IMR-90 (cell line): Measurements from ENCODE around the gene GLB1L. TPM values are rescaled to one million over a fixed set of nuclear protein-coding genes. Genes with fewer than 3 reads are reported as not detected.

Experiments used
- ATAC-seq: fragments of 200-7000 bp; cut with Tn5 transposase; 2 replicates; pipeline ENCODE4 v1.9.1; 2020; ENCODE audit warnings: low read depth, mild to moderate bottlenecking, moderate library complexity
- BruUV-seq: library from RNA; stranded (reverse); fragments of 400-500 nt; replicated peaks from 2 replicates; lab custom pipeline; 2021; lab: Mats Ljungman, UMichigan
- CTCF ChIA-PET: fragments of 300-600 bp; formaldehyde crosslinking; extraction: SDS; loops from one replicate; lab custom pipeline; 2021; ENCODE audit warnings: antibody characterized with exemption; lab: Yijun Ruan, JAX
- POLR2A ChIA-PET: fragments of 300-600 bp; sonication (Branson Sonifier 250); formaldehyde crosslinking; loops from one replicate; lab custom pipeline; 2022; ENCODE audit warnings: antibody characterized with exemption; ENCODE audit not compliant: unreplicated experiment; lab: Charles Lee
- DNase-seq: peaks from one replicate; pipeline ENCODE4 v3.0.0; 2013
- H2AFZ ChIP-seq: replicated peaks from 2 replicates; pipeline ENCODE3; 2013; ENCODE audit warnings: low read length, mild to moderate bottlenecking; ENCODE audit not compliant: poor library complexity
- H2AK5ac ChIP-seq: 2 replicates; pipeline ENCODE4 v1.6.1; 2013; ENCODE audit warnings: low read depth, low read length, inconsistent platforms
- H2AK9ac ChIP-seq: replicated peaks from 2 replicates; pipeline ENCODE3; 2013; ENCODE audit warnings: mild to moderate bottlenecking, low read depth, low read length, moderate library complexity; ENCODE audit not compliant: poor library complexity
- H2BK120ac ChIP-seq: 2 replicates; pipeline ENCODE4 v1.6.1; 2013; ENCODE audit warnings: low read depth, low read length, inconsistent platforms
- H2BK15ac ChIP-seq: 3 replicates; pipeline ENCODE4 v1.6.1; 2013; ENCODE audit warnings: low read depth, low read length, inconsistent platforms
- H2BK20ac ChIP-seq: 2 replicates; pipeline ENCODE4 v1.6.1; 2013; ENCODE audit warnings: low read depth, mild to moderate bottlenecking, inconsistent platforms, low read length, moderate library complexity
- H2BK5ac ChIP-seq: 2 replicates; pipeline ENCODE4 v1.6.1; 2013; ENCODE audit warnings: mild to moderate bottlenecking, low read depth, low read length, inconsistent platforms; ENCODE audit not compliant: poor library complexity, severe bottlenecking
- H3K14ac ChIP-seq: replicated peaks from 2 replicates; pipeline ENCODE4 v1.6.1; 2013; ENCODE audit warnings: low read depth, low read length, inconsistent platforms
- H3K18ac ChIP-seq: 2 replicates; pipeline ENCODE4 v1.6.1; 2013; ENCODE audit warnings: low read depth, low read length, control low read depth
- H3K23ac ChIP-seq: 2 replicates; pipeline ENCODE4 v1.6.1; 2013; ENCODE audit warnings: low read depth, low read length, inconsistent platforms
- H3K27ac ChIP-seq: 2 replicates; pipeline ENCODE4 v1.5.1; 2013; ENCODE audit warnings: mild to moderate bottlenecking, control low read depth, low read length; ENCODE audit not compliant: insufficient read depth
- H3K27me3 ChIP-seq: 2 replicates; pipeline ENCODE4 v1.6.1; 2013; ENCODE audit warnings: low read length; ENCODE audit not compliant: control insufficient read depth, insufficient read depth
- H3K36me3 ChIP-seq: 2 replicates; pipeline ENCODE4 v1.6.1; 2013; ENCODE audit warnings: low read length, mixed read lengths; ENCODE audit not compliant: control insufficient read depth, insufficient read depth
- H3K4ac ChIP-seq: 2 replicates; pipeline ENCODE4 v1.6.1; 2013; ENCODE audit warnings: low read depth, low read length, inconsistent platforms
- H3K4me1 ChIP-seq: 2 replicates; pipeline ENCODE4 v1.6.1; 2013; ENCODE audit warnings: low read length, mixed read lengths; ENCODE audit not compliant: control insufficient read depth, insufficient read depth
- H3K4me2 ChIP-seq: 2 replicates; pipeline ENCODE4 v1.6.1; 2013; ENCODE audit warnings: low read depth, mild to moderate bottlenecking, control low read depth, low read length, moderate library complexity
- H3K4me3 ChIP-seq: 2 replicates; pipeline ENCODE4 v1.5.1; 2013; ENCODE audit warnings: low read depth, mild to moderate bottlenecking, control low read depth, low read length, moderate library complexity; ENCODE audit not compliant: insufficient read depth
- H3K56ac ChIP-seq: 2 replicates; pipeline ENCODE4 v1.6.1; 2013; ENCODE audit warnings: low read length, inconsistent platforms; ENCODE audit not compliant: insufficient read depth; ENCODE audit errors: extremely low read depth
- H3K79me1 ChIP-seq, 2 experiments: 2 replicates each; pipeline ENCODE4 v1.6.1; 2013; ENCODE audit warnings: low read length in 2 of 2, inconsistent platforms in 1 of 2, low read depth in 1 of 2
- H3K9ac ChIP-seq: 2 replicates; pipeline ENCODE4 v1.6.1; 2013; ENCODE audit warnings: low read depth, low read length, control low read depth
- H3K9me1 ChIP-seq: 2 replicates; pipeline ENCODE4 v1.6.1; 2013; ENCODE audit warnings: low read length, inconsistent platforms; ENCODE audit not compliant: insufficient read depth
- H3K9me3 ChIP-seq: 2 replicates; pipeline ENCODE4 v1.6.1; 2013; ENCODE audit warnings: low read length; ENCODE audit not compliant: control insufficient read depth, insufficient read depth
- H4K20me1 ChIP-seq: 2 replicates; pipeline ENCODE4 v1.6.1; 2013; ENCODE audit warnings: low read length, inconsistent platforms; ENCODE audit not compliant: insufficient read depth
- H4K5ac ChIP-seq: 2 replicates; pipeline ENCODE4 v1.6.1; 2013; ENCODE audit warnings: mild to moderate bottlenecking, low read depth, low read length, control low read depth
- H4K8ac ChIP-seq, 2 experiments: 2 replicates each; pipeline ENCODE4 v1.6.1; 2013; ENCODE audit warnings: low read depth in 2 of 2, low read length in 2 of 2, control low read depth in 1 of 2, inconsistent platforms in 1 of 2
- H4K91ac ChIP-seq: 2 replicates; pipeline ENCODE4 v1.6.1; 2013; ENCODE audit warnings: low read depth, low read length, inconsistent platforms; ENCODE audit not compliant: insufficient read depth
- SMC3 ChIP-seq: fragments of 150-350 bp; IDR thresholded peaks from 2 replicates; pipeline ENCODE4 v1.6.1; 2016; ENCODE audit warnings: low read depth, mild to moderate bottlenecking, antibody characterized with exemption, low read length, moderate library complexity
- WGBS, 2 experiments: methylation state at CpG; one replicate each; pipeline versions ENCODE4 v1.1.5 to v1.1.7; 2013; ENCODE audit warnings: missing lambda C conversion rate in 2 of 2; ENCODE audit not compliant: insufficient read length in 1 of 2; ENCODE audit errors: extremely low coverage in 2 of 2; 5-methylcytosine and 5-hydroxymethylcytosine counted together
- dilution Hi-C: fragments of 300-500 bp; cut with HindIII; formaldehyde crosslinking; loops from one replicate; pipeline ENCODE4 v1.14.3; 2018; ENCODE audit warnings: low sequenced_read_pairs; ENCODE audit not compliant: unreplicated experiment
- in situ Hi-C: fragments of 300-500 bp; cut with MboI; formaldehyde crosslinking; loops from 3 replicates; pipeline ENCODE4 v1.14.3; 2019; ENCODE audit warnings: low sequenced_read_pairs, inconsistent platforms, mixed read lengths
- intact Hi-C: fragments of 100-400 bp; cut with micrococcal nuclease; formaldehyde crosslinking; loops from 2 replicates; pipeline ENCODE4 v1.10.0; 2022
- polyA plus RNA-seq, 3 experiments: library from polyadenylated mRNA; depleted of rRNA; stranded (reverse); fragments of >200 nt; gene quantifications; 2 replicates each; pipeline ENCODE4 v1.2.3, GENCODE V29; 2012; ENCODE audit warnings: low replicate concordance in 1 of 3
- total RNA-seq: library from RNA; depleted of rRNA; stranded (reverse); fragments of >200 nt; gene quantifications from 2 replicates; pipeline ENCODE4 v1.2.3, GENCODE V29; 2012

Gene GLB1L
- total and polyA plus RNA-seq, 2 of the 4 experiments (the other 2 are of a cell fraction): 4.1 to 6.2 TPM

DNA sequence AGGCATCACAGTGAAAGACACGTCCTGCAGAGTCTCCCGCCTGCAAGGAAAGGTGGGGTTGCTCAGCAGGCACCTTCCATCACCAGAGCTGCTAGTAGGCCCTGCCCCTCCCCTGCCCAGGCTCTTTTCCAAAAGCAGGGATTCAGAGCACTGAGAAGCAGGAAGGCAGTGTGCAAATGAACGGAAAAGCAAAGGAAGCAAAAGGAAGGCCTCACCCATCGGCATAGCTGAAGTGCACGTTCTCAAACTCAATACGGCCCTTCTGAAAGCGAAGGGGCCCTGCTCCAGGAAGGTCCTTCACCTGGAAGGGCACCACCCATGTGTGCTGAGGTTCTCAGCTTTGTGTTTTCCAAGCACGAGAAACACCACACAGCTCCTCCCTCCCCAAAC is 32.2 kb downstream of the GLB1L start:
- Histone ChIP-seq H3K4me2 (no peak overlapping the region), H3K4ac (no peak overlapping the region), H2BK20ac (no peak overlapping the region), H2BK120ac (no peak overlapping the region), H3K18ac (no peak overlapping the region), H2AK5ac (no peak overlapping the region), H4K91ac (no peak overlapping the region), H4K20me1 (peaks cover 9% of the 10 kb centered on the region), H2AFZ (no peak overlapping the region), H3K23ac (no peak overlapping the region), H3K79me1 (peaks cover 8 to 31% of the 10 kb centered on the region in 2 experiments; a peak in 3 of 4 replicates), H2BK15ac (no peak overlapping the region), H3K9me1 (peaks cover 9% of the 10 kb centered on the region), H2BK5ac (no peak overlapping the region), H4K8ac (no peak overlapping the region), H3K9ac (no peak overlapping the region), H2AK9ac (peak overlapping the region; percentile 5), H3K14ac (no peak overlapping the region), H4K5ac (no peak overlapping the region), H3K27me3 (no peaks in the 10 kb centered on the region), H3K4me1 (peaks cover 5% of the 10 kb centered on the region), H3K56ac (no peak overlapping the region), H3K4me3 (no peak overlapping the region), H3K9me3 (no peaks in the 10 kb centered on the region), H3K36me3 (peaks cover 59% of the 10 kb centered on the region), H3K27ac (no peak overlapping the region)
- BruUV-seq: no TSS peak
- POLR2A ChIA-PET: no interaction called here
- intact Hi-C loops (no loop called here), dilution Hi-C loops (no loop called here), in situ Hi-C loops (no loop called here)
- ATAC-seq (no peak), DNase-seq (no peak)
- TF ChIP-seq SMC3: no peak
- WGBS, 2 experiments: no CpG with 5 or more reads among the region's 8 CpGs
- CTCF ChIA-PET: no interaction called here
